NCI-H2196 (cell line): ENCODE results near the gene DMRTB1.
"Not testable (repeated sequence)": the region's sequence is repeated elsewhere in the genome, so short reads cannot be mapped to it uniquely, and the experiment has no call there.

Source experiments
- DNase-seq: peaks from one replicate; lab custom pipeline; 2025; ENCODE audit not compliant: unreplicated experiment; lab: John Stamatoyannopoulos, UW

Gene DMRTB1

GRCh38 chr1:53434405-53435007 lies 24.7 kb upstream of the DMRTB1 start:
- DNase-seq = not testable (repeated sequence)

- no peak for DNase-seq
Observed at GRCh38 chr1:53435151-53435550, 24.0 kb upstream of the DMRTB1 start.

- DNase-seq = no peak
Observed at GRCh38 chr1:53438427-53439336, 20.5 kb upstream of the DMRTB1 start.

- no peak for DNase-seq
Observed at GRCh38 chr1:53439337-53440207, 19.6 kb upstream of the DMRTB1 start.

GRCh38 chr1:53440633-53441032 lies 18.6 kb upstream of the DMRTB1 start:
- no peak for DNase-seq

GRCh38 chr1:53442299-53442698 lies 16.9 kb upstream of the DMRTB1 start:
- DNase-seq = no peak

GRCh38 chr1:53446051-53446450 lies 13.1 kb upstream of the DMRTB1 start:
- DNase-seq = no peak

- no peak for DNase-seq
Observed at GRCh38 chr1:53447413-53447812, 11.8 kb upstream of the DMRTB1 start.

- DNase-seq = no peak
Observed at GRCh38 chr1:53448241-53448841, 10.9 kb upstream of the DMRTB1 start.

GRCh38 chr1:53449021-53449420 lies 10.2 kb upstream of the DMRTB1 start:
- DNase-seq = no peak

GRCh38 chr1:53449693-53450092 lies 9.5 kb upstream of the DMRTB1 start:
- no peak for DNase-seq

- DNase-seq = no peak
Observed at GRCh38 chr1:53450225-53450624, 9.0 kb upstream of the DMRTB1 start.

- no peak for DNase-seq
Observed at GRCh38 chr1:53454019-53454418, 5.2 kb upstream of the DMRTB1 start.

- no peak for DNase-seq
Observed at GRCh38 chr1:53455364-53455991, 3.7 kb upstream of the DMRTB1 start.

GRCh38 chr1:53458634-53459033 lies 565 bp upstream of the DMRTB1 start:
- DNase-seq = no peak

GRCh38 chr1:53460211-53460634 lies 1.0 kb downstream of the DMRTB1 start:
- no peak for DNase-seq

- no peak for DNase-seq
Observed at GRCh38 chr1:53460666-53461322, 1.6 kb downstream of the DMRTB1 start.

- DNase-seq = no peak
Observed at GRCh38 chr1:53461323-53462044, 2.3 kb downstream of the DMRTB1 start.

- no peak for DNase-seq
Observed at GRCh38 chr1:53462193-53462592, 3.0 kb downstream of the DMRTB1 start.
